Mesenchymal stem cell (in vitro differentiated cells and primary cell): Measurements from ENCODE around the gene EEPD1.

ENCODE experiments used
- DNase-seq: peaks from one replicate; pipeline ENCODE4 v3.0.0-alpha.2; 2013
- H2AFZ ChIP-seq: one replicate; pipeline ENCODE4 v1.6.1; 2013; ENCODE audit warnings: low read depth, mild to moderate bottlenecking, control low read depth, inconsistent platforms, low read length, moderate library complexity
- H2AK5ac ChIP-seq: 2 replicates; pipeline ENCODE4 v1.6.1; 2013; ENCODE audit warnings: low read length, moderate library complexity, mild to moderate bottlenecking, inconsistent platforms; ENCODE audit not compliant: severe bottlenecking
- H2BK120ac ChIP-seq: one replicate; pipeline ENCODE4 v1.6.1; 2013; ENCODE audit warnings: low read depth, mild to moderate bottlenecking, inconsistent platforms, low read length, moderate library complexity
- H2BK12ac ChIP-seq, 2 experiments: one replicate each; pipeline ENCODE4 v1.6.1; 2013; ENCODE audit warnings: inconsistent platforms in 2 of 2, low read length in 2 of 2, mild to moderate bottlenecking in 2 of 2, moderate library complexity in 2 of 2, control low read depth in 1 of 2
- H2BK15ac ChIP-seq: one replicate; pipeline ENCODE4 v1.6.1; 2013; ENCODE audit warnings: mild to moderate bottlenecking, low read depth, inconsistent platforms; ENCODE audit not compliant: poor library complexity, severe bottlenecking
- H2BK5ac ChIP-seq: 2 replicates; pipeline ENCODE4 v1.6.1; 2013; ENCODE audit warnings: low read depth, mild to moderate bottlenecking, low read length, control low read depth, inconsistent platforms; ENCODE audit not compliant: poor library complexity, severe bottlenecking
- H3K14ac ChIP-seq, 2 experiments: one replicate each; pipeline ENCODE4 v1.6.1; 2013; ENCODE audit warnings: inconsistent platforms in 2 of 2, low read length in 2 of 2, control low read depth in 1 of 2, mild to moderate bottlenecking in 1 of 2, moderate library complexity in 1 of 2
- H3K18ac ChIP-seq, 2 experiments: one replicate each; pipeline ENCODE4 v1.6.1; 2013; ENCODE audit warnings: inconsistent platforms in 2 of 2, low read length in 2 of 2, control low read depth in 1 of 2, low read depth in 1 of 2, mild to moderate bottlenecking in 1 of 2
- H3K23ac ChIP-seq, 2 experiments: one replicate each; pipeline ENCODE4 v1.6.1; 2013; ENCODE audit warnings: inconsistent platforms in 2 of 2, low read length in 2 of 2, mild to moderate bottlenecking in 2 of 2, moderate library complexity in 2 of 2, control low read depth in 1 of 2
- H3K27ac ChIP-seq: 2 replicates; pipeline ENCODE4 v1.5.1; 2013; ENCODE audit warnings: mild to moderate bottlenecking, moderate library complexity, low read length, control low read depth, inconsistent platforms; ENCODE audit not compliant: poor library complexity, severe bottlenecking
- H3K27me3 ChIP-seq, 2 experiments: 2 replicates each; pipeline versions ENCODE4 v1.6.1 to v1.7.0; 2013; ENCODE audit warnings: low read length in 2 of 2, mild to moderate bottlenecking in 2 of 2, moderate library complexity in 2 of 2, control low read depth in 1 of 2, inconsistent platforms in 1 of 2; ENCODE audit not compliant: control insufficient read depth in 1 of 2, insufficient read depth in 1 of 2
- H3K36me3 ChIP-seq, 2 experiments: 2 replicates each; pipeline versions ENCODE4 v1.6.1 to v1.7.0; 2013; ENCODE audit warnings: low read length in 2 of 2, control low read depth in 1 of 2, inconsistent platforms in 1 of 2, low read depth in 1 of 2, mild to moderate bottlenecking in 1 of 2; ENCODE audit not compliant: insufficient read depth in 2 of 2, control insufficient read depth in 1 of 2
- H3K4ac ChIP-seq, 2 experiments: one replicate each; pipeline ENCODE4 v1.6.1; 2013; ENCODE audit warnings: inconsistent platforms in 2 of 2, low read length in 2 of 2, mild to moderate bottlenecking in 2 of 2, moderate library complexity in 2 of 2, control low read depth in 1 of 2, low read depth in 1 of 2
- H3K4me1 ChIP-seq: 2 replicates; pipeline ENCODE4 v1.6.1; 2013; ENCODE audit warnings: low read depth, low read length, control low read depth; ENCODE audit not compliant: control insufficient read depth, insufficient read depth
- H3K4me2 ChIP-seq: 2 replicates; pipeline ENCODE4 v1.6.1; 2013; ENCODE audit warnings: low read length, mild to moderate bottlenecking, inconsistent platforms; ENCODE audit not compliant: poor library complexity, severe bottlenecking
- H3K4me3 ChIP-seq, 2 experiments: 2 replicates each; pipeline versions ENCODE4 v1.5.1 to v1.7.0; 2013; ENCODE audit warnings: low read length in 2 of 2, mild to moderate bottlenecking in 2 of 2, control low read depth in 1 of 2, low read depth in 1 of 2; ENCODE audit not compliant: insufficient read depth in 1 of 2
- H3K79me1 ChIP-seq: replicated peaks from 2 replicates; pipeline ENCODE4 v1.6.1; 2013; ENCODE audit warnings: mild to moderate bottlenecking, control low read depth, low read length, inconsistent platforms; ENCODE audit not compliant: poor library complexity, severe bottlenecking
- H3K9ac ChIP-seq: 2 replicates; pipeline ENCODE4 v1.7.0; 2013; ENCODE audit warnings: mild to moderate bottlenecking, low read length, moderate library complexity
- H3K9me3 ChIP-seq: 2 replicates; pipeline ENCODE4 v1.7.0; 2013; ENCODE audit warnings: mild to moderate bottlenecking, low read length; ENCODE audit not compliant: control insufficient read depth
- H4K8ac ChIP-seq: one replicate; pipeline ENCODE4 v1.6.1; 2013; ENCODE audit warnings: inconsistent platforms, mild to moderate bottlenecking, low read length, moderate library complexity
- H4K91ac ChIP-seq: one replicate; pipeline ENCODE4 v1.6.1; 2013; ENCODE audit warnings: mild to moderate bottlenecking, low read length, inconsistent platforms
- WGBS: methylation state at CpG from one replicate; pipeline ENCODE4 v1.1.7; 2013; ENCODE audit warnings: mixed read lengths; 5-methylcytosine and 5-hydroxymethylcytosine counted together

Gene EEPD1

DNA sequence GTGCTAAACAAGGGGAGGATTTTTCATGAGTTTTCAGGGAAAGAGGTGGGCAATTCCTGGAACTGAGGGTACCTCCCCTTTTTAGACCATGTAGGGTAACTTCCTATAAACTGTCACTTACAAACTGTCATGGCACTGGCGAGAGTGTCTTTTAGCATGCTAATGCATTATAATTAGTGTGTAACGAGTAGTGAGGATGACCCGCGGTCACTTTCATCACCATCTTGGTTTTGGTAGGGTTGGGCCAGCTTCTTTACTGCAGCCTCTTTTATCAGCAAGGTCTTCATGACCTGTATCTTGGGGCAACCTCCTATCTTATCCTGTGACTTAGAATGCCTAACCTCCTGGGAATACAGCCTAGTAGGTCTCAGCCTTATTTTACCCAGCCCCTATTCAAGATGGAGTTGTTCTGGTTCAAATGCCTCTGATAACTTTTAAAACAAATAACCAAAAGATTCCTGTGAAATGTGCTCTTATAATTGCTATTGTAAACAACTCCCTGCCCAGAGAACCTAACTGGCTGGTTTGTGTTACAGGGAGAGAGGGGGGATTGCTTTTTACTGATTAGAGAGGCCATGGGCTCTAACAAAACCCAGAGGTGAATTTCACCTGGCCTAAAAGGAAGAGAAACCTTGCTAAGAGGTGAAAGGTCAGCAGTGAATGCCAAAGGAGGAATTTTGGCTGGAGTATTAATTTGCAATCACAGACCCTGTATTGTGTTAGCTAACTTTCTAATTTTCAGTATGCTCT is 64.3 kb downstream of the EEPD1 start:
- no peaks in the 10 kb centered on the region for H3K36me3 ChIP-seq

DNA sequence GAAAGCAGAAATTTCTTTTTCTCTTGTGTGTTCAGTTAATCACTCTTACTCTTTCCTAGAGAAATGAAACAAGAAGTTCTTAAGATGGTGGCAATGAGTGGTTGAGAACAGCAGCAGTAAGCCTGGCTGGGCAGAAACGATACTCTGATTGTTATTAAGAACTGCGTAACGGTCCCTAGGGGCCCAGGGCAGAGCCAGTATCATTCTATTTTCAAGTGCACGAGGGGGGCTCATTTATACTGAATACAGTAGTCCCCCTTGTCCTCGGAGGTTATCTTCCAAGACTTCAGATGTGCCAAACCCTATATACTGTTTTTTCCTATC is 64.9 kb downstream of the EEPD1 start:
- no peak overlapping the region for H3K27ac ChIP-seq
- H3K79me1 ChIP-seq = no peaks in the 10 kb centered on the region
- H3K4me3 ChIP-seq = no peak overlapping the region
- 93% methylated on average over 4 of the region's 5 CpGs for WGBS
- no peak overlapping the region for H3K9ac ChIP-seq
- no peaks in the 10 kb centered on the region for H3K9me3 ChIP-seq
- DNase-seq = no peak
- H4K8ac ChIP-seq = no peak overlapping the region
- H3K4ac ChIP-seq = no peak overlapping the region
- H3K36me3 ChIP-seq = no peaks in the 10 kb centered on the region
- H2BK12ac ChIP-seq = no peak overlapping the region
- peaks cover 0 to 19% of the 10 kb centered on the region in 2 experiments for H3K27me3 ChIP-seq
- H2AK5ac ChIP-seq = no peak overlapping the region
- H3K14ac ChIP-seq = no peak overlapping the region
- no peak overlapping the region for H4K91ac ChIP-seq
- H3K4me2 ChIP-seq = no peak overlapping the region
- no peak overlapping the region for H3K23ac ChIP-seq
- H2BK120ac ChIP-seq = no peak overlapping the region
- no peak overlapping the region for H2BK15ac ChIP-seq
- H3K4me1 ChIP-seq = peaks cover 4% of the 10 kb centered on the region
- H3K18ac ChIP-seq = no peak overlapping the region
- H2BK5ac ChIP-seq = no peak overlapping the region
- H2AFZ ChIP-seq = no peak overlapping the region

More for the DNA sequence above, 64.3 kb downstream of the EEPD1 start:
- Histone ChIP-seq H3K27ac (no peak overlapping the region), H3K4me3 (no peak overlapping the region), H2BK120ac (no peak overlapping the region), H3K23ac (no peak overlapping the region), H3K4me2 (no peak overlapping the region), H3K18ac (no peak overlapping the region), H3K4ac (no peak overlapping the region), H3K4me1 (peaks cover 4% of the 10 kb centered on the region), H3K9ac (no peak overlapping the region), H4K91ac (no peak overlapping the region), H3K79me1 (no peaks in the 10 kb centered on the region), H3K14ac (no peak overlapping the region), H2BK5ac (no peak overlapping the region), H2AFZ (no peak overlapping the region), H3K9me3 (no peaks in the 10 kb centered on the region), H4K8ac (no peak overlapping the region), H2AK5ac (no peak overlapping the region), H2BK15ac (no peak overlapping the region), H3K27me3 (peaks cover 0 to 19% of the 10 kb centered on the region in 2 experiments), H2BK12ac (no peak overlapping the region)
- 96% methylated on average over 4 of the region's 4 CpGs for WGBS
- DNase-seq = no peak

- H2AFZ ChIP-seq = no peak overlapping the region
- H3K36me3 ChIP-seq = no peaks in the 10 kb centered on the region
- H2BK12ac ChIP-seq = no peak overlapping the region
- H2AK5ac ChIP-seq = no peak overlapping the region
- H3K9ac ChIP-seq = no peak overlapping the region
- no peaks in the 10 kb centered on the region for H3K79me1 ChIP-seq
- H3K4me1 ChIP-seq = peaks cover 4% of the 10 kb centered on the region
- peaks cover 0 to 13% of the 10 kb centered on the region in 2 experiments for H3K27me3 ChIP-seq
- H3K4me3 ChIP-seq = no peak overlapping the region
- H3K14ac ChIP-seq = no peak overlapping the region
- no peak overlapping the region for H2BK15ac ChIP-seq
- no peak overlapping the region for H2BK5ac ChIP-seq
- no peaks in the 10 kb centered on the region for H3K9me3 ChIP-seq
- no peak overlapping the region for H4K8ac ChIP-seq
- no peak overlapping the region for H3K4ac ChIP-seq
- no peak overlapping the region for H3K23ac ChIP-seq
- no peak overlapping the region for H2BK120ac ChIP-seq
- H4K91ac ChIP-seq = no peak overlapping the region
- DNase-seq = no peak
- no peak overlapping the region for H3K4me2 ChIP-seq
- H3K18ac ChIP-seq = no peak overlapping the region
- no peak overlapping the region for H3K27ac ChIP-seq
- 97% methylated on average over 1 of the region's 1 CpG for WGBS
These were observed 66.4 kb downstream of the EEPD1 start for GRCh38 chr7:36219429-36219828.

DNA sequence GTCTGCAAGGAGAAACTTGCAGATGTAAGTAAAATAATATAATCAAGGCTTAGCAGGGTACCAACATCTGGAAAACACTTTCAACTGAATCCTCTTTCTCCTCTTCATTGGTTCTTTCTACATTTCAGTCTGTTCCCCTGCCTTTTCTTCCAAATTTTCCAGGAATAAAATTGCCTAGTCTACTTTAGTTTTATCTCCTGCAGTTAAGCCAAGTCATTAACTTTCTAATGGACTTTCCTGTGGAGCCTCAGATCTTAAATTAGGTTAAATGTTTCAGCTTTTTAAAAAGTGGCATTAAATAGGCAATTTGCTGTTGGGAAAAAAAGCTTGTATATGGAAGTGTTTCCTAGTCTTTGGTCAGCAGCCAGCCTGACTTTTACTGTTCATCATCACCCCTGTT is 70.8 kb downstream of the EEPD1 start:
- Histone ChIP-seq H3K4ac (no peak overlapping the region), H3K4me3 (no peak overlapping the region), H3K14ac (no peak overlapping the region), H4K91ac (no peak overlapping the region), H3K23ac (no peak overlapping the region), H3K27ac (no peak overlapping the region), H3K36me3 (no peaks in the 10 kb centered on the region), H2AFZ (no peak overlapping the region), H3K4me2 (no peak overlapping the region), H2BK5ac (no peak overlapping the region), H4K8ac (no peak overlapping the region), H2BK15ac (no peak overlapping the region), H3K27me3 (peaks cover 0 to 4% of the 10 kb centered on the region in 2 experiments), H2BK120ac (no peak overlapping the region), H3K79me1 (no peaks in the 10 kb centered on the region), H3K9ac (no peak overlapping the region), H2AK5ac (no peak overlapping the region), H2BK12ac (no peak overlapping the region), H3K18ac (no peak overlapping the region), H3K9me3 (no peaks in the 10 kb centered on the region), H3K4me1 (no peaks in the 10 kb centered on the region)
- no peak for DNase-seq
